SK-N-SH (cell line): ENCODE data around the gene CDC25B. TPM values are rescaled to one million over a fixed set of nuclear protein-coding genes. Genes with fewer than 3 reads are reported as not detected.

ENCODE experiments used
- CTCF ChIA-PET: fragments of 300-600, 350-600 bp; formaldehyde crosslinking; extraction: SDS; loops from one replicate; lab custom pipeline; 2021; lab: Yijun Ruan, JAX
- POLR2A ChIA-PET: fragments of 350-600 bp; sonication (Branson Sonifier 250); formaldehyde crosslinking; extraction: SDS; loops from one replicate; lab custom pipeline; 2020; ENCODE audit warnings: antibody characterized with exemption, inconsistent platforms; lab: Yijun Ruan, JAX
- DNase-seq: peaks from one replicate; pipeline ENCODE4 v3.0.0; 2012
- H2AFZ ChIP-seq: fragments of 200-600 bp; sonication (generic); 2 replicates; pipeline ENCODE4 v1.8.1; 2016; ENCODE audit warnings: antibody characterized with exemption, mild to moderate bottlenecking, low read depth
- H3F3A ChIP-seq: fragments of 200-600 bp; sonication (generic); replicated peaks from 2 replicates; pipeline ENCODE3; 2016; ENCODE audit warnings: antibody characterized with exemption, mild to moderate bottlenecking; ENCODE audit not compliant: insufficient read depth
- H3K27ac ChIP-seq, 2 experiments: fragments of 200-500 bp in 1 of 2; fragments of 200-600 bp in 1 of 2; sonication (Bioruptor generic) in 1 of 2; sonication (generic), shearing (Covaris generic) in 1 of 2; 2 replicates each; pipeline versions ENCODE4 v1.5.1 to v1.6.1; 2014 to 2016; ENCODE audit warnings: low read depth in 2 of 2, inconsistent platforms in 1 of 2, low read length in 1 of 2, mild to moderate bottlenecking in 1 of 2, mixed read lengths in 1 of 2
- H3K27me3 ChIP-seq: fragments of 200-600 bp; sonication (generic), shearing (Covaris generic); 2 replicates; pipeline ENCODE4 v1.6.1; 2016; ENCODE audit warnings: mixed run types; ENCODE audit not compliant: insufficient read depth
- H3K36me3 ChIP-seq, 2 experiments: fragments of 200-500 bp in 1 of 2; fragments of 200-600 bp in 1 of 2; sonication (Bioruptor generic) in 1 of 2; sonication (generic) in 1 of 2; replicated peaks in 1 of 2; 2 replicates each; pipeline versions ENCODE3 to v1.5.1; 2014 to 2016; ENCODE audit warnings: low read length in 1 of 2, mild to moderate bottlenecking in 1 of 2; ENCODE audit not compliant: insufficient read depth in 2 of 2, control insufficient read depth in 1 of 2
- H3K4me1 ChIP-seq, 2 experiments: fragments of 200-500 bp in 1 of 2; fragments of 200-600 bp in 1 of 2; sonication (Bioruptor generic) in 1 of 2; sonication (generic), shearing (Covaris generic) in 1 of 2; 2 replicates each; pipeline versions ENCODE4 v1.5.1 to v1.6.1; 2014 to 2016; ENCODE audit warnings: low read depth in 1 of 2, low read length in 1 of 2, mixed run types in 1 of 2; ENCODE audit not compliant: insufficient read depth in 2 of 2, control insufficient read depth in 1 of 2
- H3K4me2 ChIP-seq: fragments of 200-600 bp; sonication (generic), shearing (Covaris generic); 2 replicates; pipeline ENCODE4 v1.6.1; 2017; ENCODE audit warnings: mixed run types
- H3K4me3 ChIP-seq, 2 experiments: fragments of 200-500 bp in 1 of 2; fragments of 200-600 bp in 1 of 2; sonication (Bioruptor generic) in 1 of 2; sonication (generic), shearing (Covaris generic) in 1 of 2; 2 replicates each; pipeline versions ENCODE4 v1.5.1 to v1.8.1; 2014 to 2016; ENCODE audit warnings: low read depth in 2 of 2, inconsistent platforms in 1 of 2, low read length in 1 of 2, mild to moderate bottlenecking in 1 of 2, mixed read lengths in 1 of 2, moderate library complexity in 1 of 2
- H3K79me2 ChIP-seq: fragments of 200-600 bp; sonication (generic); 2 replicates; pipeline ENCODE4 v1.8.1; 2017; ENCODE audit warnings: mild to moderate bottlenecking; ENCODE audit not compliant: insufficient read depth
- H3K9ac ChIP-seq: fragments of 200-600 bp; sonication (generic); 2 replicates; pipeline ENCODE4 v1.6.1; 2017; ENCODE audit warnings: mixed run types
- H3K9me2 ChIP-seq: fragments of 200-600 bp; sonication (generic); 2 replicates; pipeline ENCODE4 v1.6.1; 2017; ENCODE audit warnings: mixed run types
- H3K9me3 ChIP-seq: fragments of 200-600 bp; sonication (generic); 2 replicates; pipeline ENCODE4 v1.6.1; 2017; ENCODE audit warnings: mixed run types, mild to moderate bottlenecking, moderate library complexity
- H4K20me1 ChIP-seq: fragments of 200-600 bp; sonication (generic); 2 replicates; pipeline ENCODE4 v1.6.1; 2017; ENCODE audit warnings: mild to moderate bottlenecking, mixed run types; ENCODE audit not compliant: insufficient read depth
- CHD2 ChIP-seq: fragments of 150-350 bp; IDR thresholded peaks from 2 replicates; pipeline ENCODE4 v1.6.1; 2018; ENCODE audit warnings: low read length; ENCODE audit not compliant: partially characterized antibody
- CTCF ChIP-seq: fragments of 200-600 bp; sonication (generic); IDR thresholded peaks from 2 replicates; pipeline ENCODE4 v1.6.1; 2017; ENCODE audit warnings: antibody characterized with exemption, mild to moderate bottlenecking, moderate library complexity
- ELF1 ChIP-seq: IDR thresholded peaks from 2 replicates; pipeline ENCODE4 v1.4.0; 2012
- EP300 ChIP-seq, 2 experiments: IDR thresholded peaks; 2 replicates each; pipeline versions ENCODE4 v1.4.0 to v1.6.1; 2012; ENCODE audit warnings: borderline replicate concordance in 1 of 2, low read depth in 1 of 2, low read length in 1 of 2
- FOXM1 ChIP-seq: IDR thresholded peaks from 2 replicates; pipeline ENCODE4 v1.4.0; 2012; ENCODE audit warnings: low read depth, mild to moderate bottlenecking
- GABPA ChIP-seq: IDR thresholded peaks from 2 replicates; pipeline ENCODE4 v1.4.0; 2012; ENCODE audit warnings: low read depth, mild to moderate bottlenecking
- GATA2 ChIP-seq: sonication (generic); formaldehyde crosslinking; IDR thresholded peaks from 2 replicates; pipeline ENCODE4 v1.5.0; 2020; ENCODE audit warnings: mild to moderate bottlenecking, missing genetic modification reagents
- JUND ChIP-seq: IDR thresholded peaks from 2 replicates; pipeline ENCODE4 v1.4.0; 2012
- MEF2A ChIP-seq: IDR thresholded peaks from 2 replicates; pipeline ENCODE4 v1.4.0; 2012; ENCODE audit warnings: low read depth, borderline replicate concordance
- POLR2AphosphoS5 ChIP-seq: IDR thresholded peaks from 2 replicates; pipeline ENCODE4 v1.6.1; 2012; ENCODE audit warnings: low read depth, low read length
- REST ChIP-seq: IDR thresholded peaks from 2 replicates; pipeline ENCODE4 v1.6.1; 2012; ENCODE audit warnings: mild to moderate bottlenecking, low read depth, low read length, moderate library complexity
- RXRA ChIP-seq: IDR thresholded peaks from 2 replicates; pipeline ENCODE4 v1.4.0; 2012; ENCODE audit warnings: low read depth, mild to moderate bottlenecking, borderline replicate concordance
- ZBTB33 ChIP-seq: IDR thresholded peaks from 2 replicates; pipeline ENCODE4 v1.4.0; 2012; ENCODE audit warnings: low read depth, borderline replicate concordance
- WGBS: methylation state at CpG from one replicate; pipeline ENCODE4 v1.1.6; 2017; ENCODE audit warnings: low lambda C conversion rate; 5-methylcytosine and 5-hydroxymethylcytosine counted together
- polyA plus RNA-seq, 3 experiments: library from polyadenylated mRNA; depleted of rRNA; stranded (reverse); fragments of >200 nt; gene quantifications; 2 replicates each; pipeline ENCODE4 v1.2.3, GENCODE V29; 2012
- TF ChIP-seq, protein P1 (sequence below): fragments of 150-350 bp; IDR thresholded peaks from 2 replicates; pipeline ENCODE4 v1.6.1; 2017; ENCODE audit warnings: antibody characterized with exemption, low read length, low read depth, borderline replicate concordance
- TF ChIP-seq, protein P2 (sequence below): IDR thresholded peaks from 2 replicates; pipeline ENCODE4 v1.4.0; 2012; ENCODE audit warnings: low read depth
- TF ChIP-seq, protein P3 (sequence below): IDR thresholded peaks from 2 replicates; pipeline ENCODE4 v1.4.0; 2012; ENCODE audit warnings: low read depth, borderline replicate concordance
- TF ChIP-seq, protein P4 (sequence below): fragments of 150-350 bp; IDR thresholded peaks from 2 replicates; pipeline ENCODE4 v1.6.1; 2016; ENCODE audit warnings: mild to moderate bottlenecking, low read depth, low read length

Gene CDC25B
- polyA plus RNA-seq, 1 of the 3 experiments (the other 2 are of a cell fraction) = 56.5 TPM

GRCh38 chr20:3784216-3784853 lies 11.8 kb upstream of the CDC25B start:
- Histone ChIP-seq H3K4me1 (peaks cover 27 to 33% of the 10 kb centered on the region in 2 experiments; a peak in 3 of 4 replicates), H3F3A (peaks cover 15% of the 10 kb centered on the region), H3K9me3 (no peaks in the 10 kb centered on the region), H2AFZ (no peak overlapping the region), H3K4me3 (peak overlapping the region in 1 of 2 experiments; percentile 74; a peak in 2 of 4 replicates), H3K9ac (no peak overlapping the region), H3K79me2 (peaks cover 40% of the 10 kb centered on the region), H3K27me3 (no peaks in the 10 kb centered on the region), H3K4me2 (peak overlapping the region; percentile 96), H4K20me1 (peaks cover 45% of the 10 kb centered on the region), H3K36me3 (peaks cover 7 to 9% of the 10 kb centered on the region in 2 experiments), H3K27ac (no peak overlapping the region; a peak in 1 of 4 replicates), H3K9me2 (no peaks in the 10 kb centered on the region)
- whole genome bisulfite sequencing = 96% methylated on average over 15 of the region's 17 CpGs
- no peak for DNase-seq
- TF ChIP-seq, protein P1, sequence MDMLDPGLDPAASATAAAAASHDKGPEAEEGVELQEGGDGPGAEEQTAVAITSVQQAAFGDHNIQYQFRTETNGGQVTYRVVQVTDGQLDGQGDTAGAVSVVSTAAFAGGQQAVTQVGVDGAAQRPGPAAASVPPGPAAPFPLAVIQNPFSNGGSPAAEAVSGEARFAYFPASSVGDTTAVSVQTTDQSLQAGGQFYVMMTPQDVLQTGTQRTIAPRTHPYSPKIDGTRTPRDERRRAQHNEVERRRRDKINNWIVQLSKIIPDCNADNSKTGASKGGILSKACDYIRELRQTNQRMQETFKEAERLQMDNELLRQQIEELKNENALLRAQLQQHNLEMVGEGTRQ = no peak
- TF ChIP-seq POLR2AphosphoS5 = no peak
- no peak for TF ChIP-seq RXRA
- TF ChIP-seq CHD2 = no peak
- peak; percentile 84 for TF ChIP-seq REST
- TF ChIP-seq JUND = no peak
- TF ChIP-seq MEF2A = no peak
- no peak for TF ChIP-seq FOXM1
- TF ChIP-seq, protein P2, sequence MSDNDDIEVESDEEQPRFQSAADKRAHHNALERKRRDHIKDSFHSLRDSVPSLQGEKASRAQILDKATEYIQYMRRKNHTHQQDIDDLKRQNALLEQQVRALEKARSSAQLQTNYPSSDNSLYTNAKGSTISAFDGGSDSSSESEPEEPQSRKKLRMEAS = no peak
- TF ChIP-seq GABPA = no peak
- TF ChIP-seq GATA2 = no peak
- no peak for TF ChIP-seq ZBTB33
- TF ChIP-seq, protein P3, sequence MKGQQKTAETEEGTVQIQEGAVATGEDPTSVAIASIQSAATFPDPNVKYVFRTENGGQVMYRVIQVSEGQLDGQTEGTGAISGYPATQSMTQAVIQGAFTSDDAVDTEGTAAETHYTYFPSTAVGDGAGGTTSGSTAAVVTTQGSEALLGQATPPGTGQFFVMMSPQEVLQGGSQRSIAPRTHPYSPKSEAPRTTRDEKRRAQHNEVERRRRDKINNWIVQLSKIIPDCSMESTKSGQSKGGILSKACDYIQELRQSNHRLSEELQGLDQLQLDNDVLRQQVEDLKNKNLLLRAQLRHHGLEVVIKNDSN = peak; percentile 21; the same call in 1 of the 2 replicates
- no peak for TF ChIP-seq ELF1
- no peak for TF ChIP-seq CTCF
- no peak for TF ChIP-seq EP300 (IDR thresholded peaks at IDR 0.05; ENCODE audit: borderline replicate concordance in 1 of 2, low read depth in 1 of 2, low read length in 1 of 2)
- TF ChIP-seq, protein P4, sequence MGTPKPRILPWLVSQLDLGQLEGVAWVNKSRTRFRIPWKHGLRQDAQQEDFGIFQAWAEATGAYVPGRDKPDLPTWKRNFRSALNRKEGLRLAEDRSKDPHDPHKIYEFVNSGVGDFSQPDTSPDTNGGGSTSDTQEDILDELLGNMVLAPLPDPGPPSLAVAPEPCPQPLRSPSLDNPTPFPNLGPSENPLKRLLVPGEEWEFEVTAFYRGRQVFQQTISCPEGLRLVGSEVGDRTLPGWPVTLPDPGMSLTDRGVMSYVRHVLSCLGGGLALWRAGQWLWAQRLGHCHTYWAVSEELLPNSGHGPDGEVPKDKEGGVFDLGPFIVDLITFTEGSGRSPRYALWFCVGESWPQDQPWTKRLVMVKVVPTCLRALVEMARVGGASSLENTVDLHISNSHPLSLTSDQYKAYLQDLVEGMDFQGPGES = no peak
- CTCF ChIA-PET = interaction anchor here (0.8 to 6.4 kb wide), 8 partner anchors 9 to 110 kb away, joined by 3 to 161 read pairs (median 18); partner anchors contain the start of genes ADISSP and AP5S1
- POLR2A ChIA-PET = no interaction called here
